GM12874 (cell line): ENCODE measurements around the gene EFL1.

Experiments
- TF ChIP-seq, protein P1 (sequence below): IDR thresholded peaks from 2 replicates; pipeline ENCODE4 v1.5.1; 2011; ENCODE audit warnings: low read depth, mild to moderate bottlenecking, control low read depth, low read length, moderate library complexity; ENCODE audit not compliant: insufficient read depth

EFL1 gene

DNA sequence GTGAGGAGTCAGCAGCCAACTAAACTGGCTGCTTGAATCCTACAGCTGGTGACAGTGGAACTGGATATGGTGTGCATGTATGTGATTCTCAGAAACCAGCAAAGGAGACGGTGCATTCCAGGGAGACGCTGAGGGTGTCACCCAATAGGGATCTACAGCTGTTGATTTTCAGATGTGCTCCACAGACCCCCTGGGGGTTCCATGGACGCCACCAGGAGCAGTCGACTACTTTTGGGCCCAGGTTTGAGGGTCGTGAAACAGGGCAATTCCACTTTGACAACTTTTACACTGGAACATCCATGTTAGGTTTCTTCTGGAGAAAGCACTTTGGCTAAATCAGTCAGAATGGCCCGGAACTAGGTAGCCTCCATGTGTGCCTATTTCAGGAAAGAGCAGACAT is 145.2 kb downstream of the EFL1 start:
- TF ChIP-seq, protein P1, sequence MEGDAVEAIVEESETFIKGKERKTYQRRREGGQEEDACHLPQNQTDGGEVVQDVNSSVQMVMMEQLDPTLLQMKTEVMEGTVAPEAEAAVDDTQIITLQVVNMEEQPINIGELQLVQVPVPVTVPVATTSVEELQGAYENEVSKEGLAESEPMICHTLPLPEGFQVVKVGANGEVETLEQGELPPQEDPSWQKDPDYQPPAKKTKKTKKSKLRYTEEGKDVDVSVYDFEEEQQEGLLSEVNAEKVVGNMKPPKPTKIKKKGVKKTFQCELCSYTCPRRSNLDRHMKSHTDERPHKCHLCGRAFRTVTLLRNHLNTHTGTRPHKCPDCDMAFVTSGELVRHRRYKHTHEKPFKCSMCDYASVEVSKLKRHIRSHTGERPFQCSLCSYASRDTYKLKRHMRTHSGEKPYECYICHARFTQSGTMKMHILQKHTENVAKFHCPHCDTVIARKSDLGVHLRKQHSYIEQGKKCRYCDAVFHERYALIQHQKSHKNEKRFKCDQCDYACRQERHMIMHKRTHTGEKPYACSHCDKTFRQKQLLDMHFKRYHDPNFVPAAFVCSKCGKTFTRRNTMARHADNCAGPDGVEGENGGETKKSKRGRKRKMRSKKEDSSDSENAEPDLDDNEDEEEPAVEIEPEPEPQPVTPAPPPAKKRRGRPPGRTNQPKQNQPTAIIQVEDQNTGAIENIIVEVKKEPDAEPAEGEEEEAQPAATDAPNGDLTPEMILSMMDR, result no peak

DNA sequence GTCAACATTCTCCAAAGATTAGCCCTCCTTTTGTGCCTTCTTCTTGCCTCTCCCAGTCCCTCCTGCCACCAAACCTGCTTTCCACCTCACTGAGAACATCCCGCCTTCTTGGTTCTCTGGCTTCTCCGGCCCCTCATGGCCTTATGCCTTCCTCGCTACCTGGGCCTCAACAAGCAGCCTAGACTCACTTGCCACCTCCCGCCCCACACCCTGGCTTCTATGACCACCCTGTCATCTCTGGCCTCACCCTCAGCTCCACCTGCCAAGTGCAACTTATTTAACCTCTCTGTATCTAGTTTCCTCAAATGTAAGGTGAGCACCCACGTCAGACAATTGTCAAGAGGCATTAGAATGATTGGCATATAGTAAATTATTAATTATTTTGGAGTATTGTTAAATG is 147.9 kb downstream of the EFL1 start:
- TF ChIP-seq, protein P1, result no peak

DNA sequence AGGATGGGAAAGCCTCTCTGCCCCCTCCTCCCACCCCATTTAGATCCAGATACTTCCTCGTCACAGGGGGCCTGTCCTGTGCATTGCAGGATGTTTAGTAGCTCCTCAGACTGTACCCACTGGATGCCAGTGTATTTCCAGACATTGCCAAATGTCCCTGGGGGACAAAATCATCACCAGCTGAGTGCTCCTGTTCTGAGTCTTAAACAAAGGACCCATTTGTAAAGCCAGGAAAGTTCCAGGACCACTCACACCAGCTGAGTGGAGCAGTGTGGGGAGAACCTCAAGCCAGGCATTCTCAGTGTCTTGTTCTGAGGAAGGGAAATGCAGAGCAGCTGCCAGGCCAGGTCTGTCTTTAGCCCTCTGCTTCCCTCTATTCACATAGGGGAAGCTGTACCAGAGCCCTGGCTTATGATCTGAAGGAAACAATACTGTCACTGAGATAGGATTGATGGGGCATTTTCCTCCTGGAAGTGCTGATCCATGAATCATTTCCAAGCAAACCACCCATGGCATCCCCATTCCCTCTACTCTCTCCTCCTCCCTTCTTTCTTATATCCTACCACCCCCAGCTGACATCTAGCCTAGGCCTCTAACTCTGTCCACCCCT is 149.3 kb downstream of the EFL1 start:
- TF ChIP-seq, protein P1, result no peak

DNA sequence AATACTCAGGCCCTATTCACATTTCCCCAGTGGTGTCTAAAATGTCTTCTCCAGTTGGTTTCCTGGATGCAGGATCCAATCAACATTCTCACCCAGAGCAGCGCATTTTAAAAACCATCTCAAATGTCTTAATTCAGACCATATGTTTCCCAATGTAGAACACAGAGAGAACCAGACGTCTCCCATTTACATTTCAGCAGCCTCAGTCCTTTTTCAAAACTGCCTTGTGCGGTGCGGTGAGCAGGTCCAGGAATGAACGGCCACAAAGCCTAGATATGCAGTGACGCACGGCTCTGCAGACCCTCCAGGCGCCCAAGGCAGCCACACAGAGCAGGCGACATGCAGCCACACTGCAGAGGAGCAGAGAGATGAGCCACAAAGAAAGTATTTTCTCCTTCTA is 150.6 kb downstream of the EFL1 start:
- TF ChIP-seq, protein P1, result no peak

DNA sequence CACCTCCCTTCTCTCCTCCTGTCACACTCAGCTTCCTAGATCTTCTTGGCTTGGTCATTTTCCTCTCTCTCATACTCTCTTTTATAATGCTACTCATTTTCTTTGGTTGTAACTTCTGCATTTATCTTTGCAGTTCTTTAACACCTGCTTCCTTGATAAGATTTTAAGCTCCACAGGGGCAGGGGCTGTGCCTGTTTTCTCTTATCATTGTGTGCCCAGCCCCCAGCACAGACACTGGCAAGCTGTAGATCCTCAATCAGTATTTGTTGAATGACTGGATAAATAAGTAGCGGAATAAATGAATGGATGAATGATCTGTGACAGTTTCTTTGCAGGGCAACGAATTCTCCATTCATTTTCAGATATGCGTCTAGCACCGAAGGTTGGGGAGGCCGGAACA is 152.4 kb downstream of the EFL1 start:
- TF ChIP-seq, protein P1, result no peak

DNA sequence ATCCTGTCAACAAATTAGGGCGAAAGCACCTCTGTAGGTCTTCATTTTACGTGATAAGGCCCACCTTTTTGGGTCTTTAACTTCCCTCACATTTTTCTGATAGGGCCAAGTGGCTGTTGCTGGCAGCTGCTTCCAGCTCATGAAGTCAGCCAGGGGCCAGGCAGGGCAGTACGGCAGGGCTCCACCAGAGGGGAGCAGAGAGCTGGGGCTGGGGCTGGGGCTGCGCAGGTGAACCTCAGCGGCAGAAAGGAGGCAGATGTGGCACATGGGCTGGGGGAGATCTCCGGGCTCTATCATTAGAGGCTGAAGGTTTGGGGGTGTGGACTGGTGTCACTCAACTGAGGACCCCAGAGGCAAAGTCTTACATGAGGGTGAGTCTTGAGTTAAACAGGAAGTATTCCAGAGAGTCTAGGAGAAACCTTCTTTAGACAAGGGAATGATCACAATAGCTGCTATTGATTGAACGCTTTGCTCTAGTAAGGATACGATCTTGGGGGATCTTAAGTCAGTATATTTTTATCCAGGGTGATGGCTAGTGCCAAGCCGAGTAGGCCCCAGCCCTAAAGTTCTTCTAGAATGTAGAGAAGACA is 153.9 kb downstream of the EFL1 start:
- TF ChIP-seq, protein P1, result peak; percentile 89

DNA sequence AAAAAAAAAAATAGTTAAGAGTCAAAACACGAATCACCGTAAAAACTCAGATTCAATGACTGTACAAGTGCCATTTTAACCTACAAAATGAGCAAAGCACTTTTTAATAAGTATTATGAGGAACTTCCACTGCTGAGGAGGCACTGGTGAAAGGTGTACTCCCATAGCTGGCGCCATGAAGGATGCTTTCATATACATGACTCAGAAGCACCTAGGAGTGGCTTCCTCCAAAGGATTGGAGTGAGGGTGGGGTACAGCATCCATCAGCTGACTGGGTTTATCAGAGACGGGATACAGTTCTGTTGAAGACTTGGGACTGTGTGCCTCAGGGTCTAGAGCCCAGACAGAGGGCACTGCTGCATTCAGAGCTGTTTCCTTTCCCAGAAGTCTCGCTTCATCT is 155.9 kb downstream of the EFL1 start:
- TF ChIP-seq, protein P1, result no peak
